GM12873 (cell line): ENCODE data around the gene LILRA1.

Source experiments
- CTCF ChIP-seq: IDR thresholded peaks from 2 replicates; pipeline ENCODE4 v1.5.1; 2012; ENCODE audit warnings: low read depth, mild to moderate bottlenecking, moderate library complexity, low read length, control low read depth; ENCODE audit not compliant: insufficient read depth; ENCODE audit errors: missing control alignments

LILRA1 gene

GRCh38 chr19:54573330-54573872 is 20.0 kb upstream of the LILRA1 start, which contains the start of gene LILRA2:
Gene LILRA2, plus strand, starts transcription at chr19:54573790. Its CDS starts 89 bp downstream, at chr19:54573879.
- TF ChIP-seq CTCF = no peak

GRCh38 chr19:54574051-54574450 is 19.4 kb upstream of the LILRA1 start:
- TF ChIP-seq CTCF = no peak

GRCh38 chr19:54574527-54575056 is 18.8 kb upstream of the LILRA1 start:
- TF ChIP-seq CTCF = no peak

GRCh38 chr19:54576411-54576976 is 16.9 kb upstream of the LILRA1 start:
- no peak for TF ChIP-seq CTCF

GRCh38 chr19:54577334-54577733 is 16.1 kb upstream of the LILRA1 start:
- TF ChIP-seq CTCF = no peak

GRCh38 chr19:54586397-54586796 is 7.0 kb upstream of the LILRA1 start:
- no peak for TF ChIP-seq CTCF

GRCh38 chr19:54587026-54587425 is 6.4 kb upstream of the LILRA1 start:
- no peak for TF ChIP-seq CTCF
